Keratinocyte (primary cell): ENCODE data around the gene C1QTNF7. TPM values are rescaled to one million over a fixed set of nuclear protein-coding genes. Genes with fewer than 3 reads are reported as not detected.

Source experiments
- DNase-seq: peaks from one replicate; pipeline ENCODE4 v3.0.0-alpha.2; 2011; ENCODE audit warnings: low read depth, missing footprints, low spot score
- FAIRE-seq: peaks from 2 replicates; lab custom pipeline; 2011; peaks lifted over from hg19 to GRCh38; lab: Jason Lieb, UNC
- H2AFZ ChIP-seq: 2 replicates; pipeline ENCODE4 v1.6.0; 2012; ENCODE audit warnings: low read length, control low read depth, inconsistent platforms; ENCODE audit not compliant: control insufficient read depth
- H3K27ac ChIP-seq: 2 replicates; pipeline ENCODE4 v1.5.1; 2011; ENCODE audit warnings: low read length; ENCODE audit not compliant: control insufficient read depth, insufficient read depth
- H3K27me3 ChIP-seq: 3 replicates; pipeline ENCODE4 v1.6.0; 2011; ENCODE audit warnings: low read length; ENCODE audit not compliant: control insufficient read depth, insufficient read depth; ENCODE audit errors: extremely low read depth
- H3K36me3 ChIP-seq, 2 experiments: 2 replicates in 1 of 2; 3 replicates in 1 of 2; pipeline ENCODE4 v1.5.1; 2011; ENCODE audit warnings: low read length in 2 of 2, mild to moderate bottlenecking in 1 of 2; ENCODE audit not compliant: control insufficient read depth in 2 of 2, insufficient read depth in 2 of 2; ENCODE audit errors: extremely low read depth in 1 of 2
- H3K4me1 ChIP-seq: 3 replicates; pipeline ENCODE4 v1.5.1; 2011; ENCODE audit warnings: low read length; ENCODE audit not compliant: control insufficient read depth, insufficient read depth; ENCODE audit errors: extremely low read depth
- H3K4me2 ChIP-seq: 3 replicates; pipeline ENCODE4 v1.6.0; 2011; ENCODE audit warnings: low read depth, low read length; ENCODE audit not compliant: control insufficient read depth, insufficient read depth; ENCODE audit errors: extremely low read depth
- H3K4me3 ChIP-seq, 3 experiments: fragments of 200-600 bp in 1 of 3; sonication (generic) in 1 of 3; 2 replicates in 2 of 3; 3 replicates in 1 of 3; pipeline ENCODE4 v1.5.1; 2011 to 2016; ENCODE audit warnings: low read length in 3 of 3, mild to moderate bottlenecking in 3 of 3, control low read depth in 2 of 3, inconsistent platforms in 1 of 3, low read depth in 1 of 3, mixed read lengths in 1 of 3, mixed run types in 1 of 3, moderate library complexity in 1 of 3; ENCODE audit not compliant: control insufficient read depth in 2 of 3, insufficient read depth in 2 of 3; ENCODE audit errors: extremely low read depth in 1 of 3
- H3K79me2 ChIP-seq: 2 replicates; pipeline ENCODE4 v1.6.0; 2012; ENCODE audit warnings: low read length; ENCODE audit not compliant: control insufficient read depth, insufficient read depth
- H3K9ac ChIP-seq: 3 replicates; pipeline ENCODE4 v1.6.0; 2011; ENCODE audit warnings: low read length; ENCODE audit not compliant: control insufficient read depth, insufficient read depth; ENCODE audit errors: extremely low read depth
- H3K9me1 ChIP-seq: 3 replicates; pipeline ENCODE4 v1.6.0; 2011; ENCODE audit warnings: low read length; ENCODE audit not compliant: control insufficient read depth, insufficient read depth; ENCODE audit errors: extremely low read depth
- H3K9me3 ChIP-seq: 2 replicates; pipeline ENCODE4 v1.5.1; 2012; ENCODE audit warnings: low read depth, low read length; ENCODE audit not compliant: control insufficient read depth
- H4K20me1 ChIP-seq: 3 replicates; pipeline ENCODE4 v1.6.0; 2011; ENCODE audit warnings: low read length; ENCODE audit not compliant: control insufficient read depth, insufficient read depth; ENCODE audit errors: extremely low read depth
- EZH2 ChIP-seq: IDR thresholded peaks from one replicate; pipeline ENCODE4 v1.6.1; 2012; ENCODE audit warnings: inconsistent platforms, mild to moderate bottlenecking, low read length, moderate library complexity
- dilution Hi-C: fragments of 300-500 bp; cut with MboI; formaldehyde crosslinking; loops from one replicate; pipeline ENCODE4 v1.7.0; 2020; ENCODE audit warnings: low sequenced_read_pairs; ENCODE audit not compliant: extremely low pct_ligation_motif_present
- polyA plus RNA-seq, 5 experiments: library from polyadenylated mRNA; depleted of rRNA in 3 of 5; stranded (reverse) in 3 of 5; stranded (forward) in 1 of 5; unstranded in 1 of 5; fragments of >200 nt; gene quantifications; 1 replicate in 1 of 5; 2 replicates in 3 of 5; 3 replicates in 1 of 5; pipeline versions ENCODE4 v1.2.1 to v1.2.3, GENCODE V29; 2011 to 2012; ENCODE audit warnings: missing spikeins in 2 of 5, low read depth in 1 of 5, low replicate concordance in 1 of 5
- TF ChIP-seq, protein P1 (sequence below), 3 experiments: IDR thresholded peaks in 1 of 3; conservative IDR thresholded peaks in 1 of 3; optimal IDR thresholded peaks in 1 of 3; 2 replicates in 2 of 3; 3 replicates in 1 of 3; pipeline versions ENCODE3 to v1.5.1; 2011; ENCODE audit warnings: low read length in 3 of 3, mild to moderate bottlenecking in 3 of 3, moderate library complexity in 2 of 3, control low read depth in 1 of 3, inconsistent platforms in 1 of 3; ENCODE audit not compliant: insufficient read depth in 2 of 3; ENCODE audit errors: extremely low read depth in 1 of 3

C1QTNF7 gene
- polyA plus RNA-seq, 1 donor (not counting 4 experiments of a cell fraction or from before 2014, with no cell fraction given): not detected

DNA sequence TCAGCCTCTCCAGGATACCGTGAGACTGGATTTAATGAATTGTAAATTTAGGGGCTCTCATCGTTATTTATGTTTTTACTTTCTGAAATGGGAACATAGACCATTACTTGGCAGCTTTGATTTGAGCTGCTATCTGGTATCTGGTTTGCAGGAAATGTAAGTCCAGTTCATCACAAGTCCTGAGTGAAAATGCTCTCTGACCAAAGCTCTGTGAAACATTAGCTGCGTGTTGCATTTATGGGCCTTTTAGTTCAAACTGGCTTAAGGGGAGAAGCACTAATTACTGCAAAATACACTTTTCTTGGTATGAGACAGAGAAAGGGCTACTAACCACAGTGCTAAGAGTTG lies 42.3 kb downstream of the C1QTNF7 start:
- no peaks in the 10 kb centered on the region for H3K4me1 ChIP-seq
- no peaks in the 10 kb centered on the region for H3K9me3 ChIP-seq
- peak overlapping the region in 1 of 3 experiments; percentile 29 for H3K4me3 ChIP-seq
- no peak for TF ChIP-seq EZH2
- TF ChIP-seq, protein P1, sequence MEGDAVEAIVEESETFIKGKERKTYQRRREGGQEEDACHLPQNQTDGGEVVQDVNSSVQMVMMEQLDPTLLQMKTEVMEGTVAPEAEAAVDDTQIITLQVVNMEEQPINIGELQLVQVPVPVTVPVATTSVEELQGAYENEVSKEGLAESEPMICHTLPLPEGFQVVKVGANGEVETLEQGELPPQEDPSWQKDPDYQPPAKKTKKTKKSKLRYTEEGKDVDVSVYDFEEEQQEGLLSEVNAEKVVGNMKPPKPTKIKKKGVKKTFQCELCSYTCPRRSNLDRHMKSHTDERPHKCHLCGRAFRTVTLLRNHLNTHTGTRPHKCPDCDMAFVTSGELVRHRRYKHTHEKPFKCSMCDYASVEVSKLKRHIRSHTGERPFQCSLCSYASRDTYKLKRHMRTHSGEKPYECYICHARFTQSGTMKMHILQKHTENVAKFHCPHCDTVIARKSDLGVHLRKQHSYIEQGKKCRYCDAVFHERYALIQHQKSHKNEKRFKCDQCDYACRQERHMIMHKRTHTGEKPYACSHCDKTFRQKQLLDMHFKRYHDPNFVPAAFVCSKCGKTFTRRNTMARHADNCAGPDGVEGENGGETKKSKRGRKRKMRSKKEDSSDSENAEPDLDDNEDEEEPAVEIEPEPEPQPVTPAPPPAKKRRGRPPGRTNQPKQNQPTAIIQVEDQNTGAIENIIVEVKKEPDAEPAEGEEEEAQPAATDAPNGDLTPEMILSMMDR (optimal IDR thresholded peaks at IDR 0.05 in 1 of 3, IDR thresholded peaks at IDR 0.05 in 1 of 3, conservative IDR thresholded peaks at IDR 0.05 in 1 of 3; ENCODE audit: extremely low read depth in 1 of 3, insufficient read depth in 2 of 3, low read length in 3 of 3): no peak
- peak overlapping the region; percentile 55 for H3K4me2 ChIP-seq
- no peaks in the 10 kb centered on the region for H3K9me1 ChIP-seq
- H3K27ac ChIP-seq: no peak overlapping the region
- no peaks in the 10 kb centered on the region for H3K79me2 ChIP-seq
- H4K20me1 ChIP-seq: no peaks in the 10 kb centered on the region
- DNase-seq (no peak), FAIRE-seq (no peak)
- H2AFZ ChIP-seq: no peak overlapping the region
- H3K36me3 ChIP-seq: no peaks in the 10 kb centered on the region
- H3K9ac ChIP-seq: no peak overlapping the region
- no peaks in the 10 kb centered on the region for H3K27me3 ChIP-seq
- dilution Hi-C loops: loop anchor here (25.0 kb wide), 1 partner anchor 233 kb away; no protein-coding TSS in a partner anchor

DNA sequence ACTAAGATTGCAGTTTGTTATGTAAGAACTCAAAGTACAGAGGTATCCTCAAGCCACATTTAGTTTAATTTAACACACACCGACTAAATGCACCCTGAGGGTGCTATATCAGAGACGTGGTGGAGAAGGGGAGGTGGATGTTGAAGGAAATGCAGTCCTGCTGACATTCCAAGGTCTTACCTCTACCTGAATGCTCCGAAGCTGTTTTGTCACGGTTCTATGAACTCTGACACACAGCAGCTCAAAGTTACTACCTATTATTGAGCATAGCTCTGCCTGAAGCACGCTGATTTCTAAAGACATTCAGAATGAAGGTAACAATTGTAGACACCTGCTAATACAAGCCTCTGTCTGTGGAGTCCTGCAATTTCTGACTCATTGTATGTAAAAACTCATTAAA lies 48.6 kb downstream of the C1QTNF7 start:
- no peak overlapping the region for H3K27ac ChIP-seq
- H3K36me3 ChIP-seq: peaks cover 0 to 3% of the 10 kb centered on the region in 2 experiments
- no peak for TF ChIP-seq EZH2
- TF ChIP-seq, protein P1 (optimal IDR thresholded peaks at IDR 0.05 in 1 of 3, IDR thresholded peaks at IDR 0.05 in 1 of 3, conservative IDR thresholded peaks at IDR 0.05 in 1 of 3; ENCODE audit: extremely low read depth in 1 of 3, insufficient read depth in 2 of 3, low read length in 3 of 3): no peak
- no peaks in the 10 kb centered on the region for H4K20me1 ChIP-seq
- no peaks in the 10 kb centered on the region for H3K9me1 ChIP-seq
- H3K79me2 ChIP-seq: no peaks in the 10 kb centered on the region
- no peak overlapping the region for H3K4me2 ChIP-seq
- peaks cover 4% of the 10 kb centered on the region for H3K4me1 ChIP-seq
- no peak overlapping the region for H2AFZ ChIP-seq
- no peak overlapping the region for H3K4me3 ChIP-seq
- no peaks in the 10 kb centered on the region for H3K9me3 ChIP-seq
- dilution Hi-C loops: no loop called here
- no peaks in the 10 kb centered on the region for H3K27me3 ChIP-seq
- no peak for DNase-seq
- no peak for FAIRE-seq
- no peak overlapping the region for H3K9ac ChIP-seq
